Measurements from ENCODE around the gene RAP1GAP2. TPM values are rescaled to one million over a fixed set of nuclear protein-coding genes. Genes with fewer than 3 reads are reported as not detected.

The RAP1GAP2 gene
- polyA plus RNA-seq, 1 donor from 2014 or later = 3.9 TPM

DNA sequence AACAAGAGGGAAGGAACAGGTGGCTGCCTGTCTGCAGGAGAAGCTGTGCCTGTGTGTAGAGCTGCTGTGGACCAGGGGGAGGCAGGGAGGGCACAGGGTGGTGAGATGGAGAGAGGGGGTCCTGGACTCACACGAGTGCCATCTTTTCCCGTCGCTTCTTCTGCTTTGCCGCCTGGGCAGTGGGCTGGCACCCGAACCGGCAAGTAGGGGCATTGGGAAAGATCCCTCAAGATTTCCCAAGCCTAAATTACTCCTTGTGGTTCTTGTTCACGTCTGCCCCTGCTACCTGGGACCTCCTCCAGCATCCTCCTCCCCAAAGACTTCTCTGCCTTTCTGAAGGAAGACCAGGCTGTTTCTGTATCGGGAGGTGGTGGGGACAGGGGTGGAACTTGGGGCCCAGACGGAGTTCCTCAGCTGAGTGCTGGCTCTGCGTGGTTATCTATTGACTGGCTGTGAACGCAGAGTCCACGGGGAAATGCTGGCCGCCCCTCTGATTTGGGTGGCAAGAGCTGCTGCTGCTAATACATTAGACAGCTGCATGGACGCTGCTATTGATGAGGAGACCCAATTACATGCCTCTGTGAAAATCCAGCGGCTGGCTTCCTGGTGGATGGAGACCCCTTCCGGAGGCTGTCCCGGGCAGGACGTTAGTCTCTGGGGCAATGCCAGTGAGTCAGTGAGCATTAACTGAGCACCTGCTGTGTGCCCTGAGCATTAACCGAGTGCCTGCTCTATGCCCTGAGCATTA lies 152.7 kb downstream of the RAP1GAP2 start:
- Mint-ChIP-seq H3K9me3 (no peaks in the 10 kb centered on the region), H3K36me3 (peaks cover 8% of the 10 kb centered on the region), H3K4me1 (peaks cover 0 to 8% (median 5%) of the 10 kb centered on the region in 3 donors), H3K27me3 (no peaks in the 10 kb centered on the region), H3K27ac (peak overlapping the region in 1 of 3 donors; percentile 31), H3K4me3 (no peak overlapping the region)

DNA sequence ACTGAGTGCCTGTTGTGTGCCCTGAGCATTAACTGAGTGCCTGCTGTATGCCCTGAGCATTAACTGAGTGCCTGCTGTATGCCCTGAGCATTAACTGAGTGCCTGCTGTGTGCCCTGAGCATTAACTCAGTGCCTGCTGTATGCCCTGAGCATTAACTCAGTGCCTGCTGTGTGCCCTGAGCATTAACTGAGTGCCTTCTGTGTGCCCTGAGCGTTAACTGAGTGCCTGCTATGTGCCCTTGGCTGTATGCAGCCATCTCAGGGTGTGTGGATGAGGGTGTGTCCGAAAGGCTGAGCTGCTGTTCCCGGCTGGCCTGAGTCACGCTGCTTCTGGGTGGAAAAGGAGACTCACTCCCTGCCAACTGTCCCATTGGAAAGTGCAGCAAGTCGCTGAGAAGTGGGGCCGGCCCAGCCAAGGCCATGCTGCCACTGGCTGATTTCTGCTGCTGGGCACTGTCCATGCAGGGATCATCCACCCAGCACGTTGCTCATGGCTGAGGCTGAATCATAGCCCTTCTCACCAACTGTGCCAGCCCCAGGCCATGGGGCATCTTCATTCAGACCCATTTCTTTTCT lies 153.3 kb downstream of the RAP1GAP2 start:
- Mint-ChIP-seq H3K36me3 (peaks cover 8% of the 10 kb centered on the region), H3K27ac (peak overlapping the region in 1 of 3 donors; percentile 31), H3K4me3 (no peak overlapping the region), H3K9me3 (no peaks in the 10 kb centered on the region), H3K27me3 (no peaks in the 10 kb centered on the region), H3K4me1 (peaks cover 0 to 8% (median 5%) of the 10 kb centered on the region in 3 donors)

- Mint-ChIP-seq H3K9me3 (no peaks in the 10 kb centered on the region), H3K36me3 (peaks cover 6% of the 10 kb centered on the region), H3K4me1 (peaks cover 11 to 15% (median 14%) of the 10 kb centered on the region in 3 donors), H3K27me3 (peaks cover 5% of the 10 kb centered on the region), H3K27ac (no peak overlapping the region), H3K4me3 (no peak overlapping the region)
Observed at GRCh38 chr17:2950846-2951245, 154.6 kb downstream of the RAP1GAP2 start.

DNA sequence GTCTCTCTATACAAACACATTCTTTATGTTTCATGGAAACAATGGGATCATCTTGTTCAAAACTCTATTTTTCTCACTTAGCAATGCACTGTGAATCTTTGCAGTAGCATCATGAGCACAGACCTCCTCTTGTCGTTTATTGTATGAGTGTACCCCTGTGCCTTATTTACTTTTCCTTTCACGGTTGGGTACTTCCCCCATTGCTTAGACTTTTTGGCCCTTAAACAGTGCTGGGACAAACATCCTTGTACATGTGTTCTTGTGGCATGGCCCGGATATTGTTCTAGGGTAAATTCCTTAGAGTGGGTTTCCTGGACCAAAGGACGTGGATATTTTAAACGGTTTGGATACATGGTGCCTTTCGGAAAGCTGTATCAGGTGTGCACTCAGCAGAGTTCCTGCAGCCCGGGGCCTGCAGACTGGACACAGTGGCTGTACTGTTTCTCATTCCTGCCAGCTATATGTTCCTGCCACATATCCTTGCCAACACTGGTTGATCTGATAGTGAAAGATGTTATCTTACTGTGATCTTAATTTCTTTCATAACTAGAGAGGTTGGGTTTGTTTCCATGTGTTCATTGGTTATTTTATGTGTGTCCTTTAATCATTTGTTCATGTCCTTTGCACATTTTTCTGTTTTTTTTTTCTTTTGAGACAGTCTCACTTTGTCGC lies 156.1 kb downstream of the RAP1GAP2 start:
- H3K4me1 Mint-ChIP-seq = peaks cover 13 to 19% (median 16%) of the 10 kb centered on the region in 3 donors

GRCh38 chr17:2954898-2955445 lies 158.7 kb downstream of the RAP1GAP2 start:
- Mint-ChIP-seq H3K4me1 (peaks cover 13 to 19% (median 13%) of the 10 kb centered on the region in 3 donors), H3K27ac (no peak overlapping the region), H3K9me3 (no peaks in the 10 kb centered on the region), H3K4me3 (peak overlapping the region in 2 of 4 donors; percentile 52 to 63), H3K36me3 (peaks cover 5% of the 10 kb centered on the region), H3K27me3 (peaks cover 6% of the 10 kb centered on the region)

More for the DNA sequence above, 156.1 kb downstream of the RAP1GAP2 start:
- Mint-ChIP-seq H3K36me3 (peaks cover 6% of the 10 kb centered on the region), H3K27me3 (peaks cover 6% of the 10 kb centered on the region), H3K4me3 (no peak overlapping the region), H3K9me3 (no peaks in the 10 kb centered on the region), H3K27ac (no peak overlapping the region)

DNA sequence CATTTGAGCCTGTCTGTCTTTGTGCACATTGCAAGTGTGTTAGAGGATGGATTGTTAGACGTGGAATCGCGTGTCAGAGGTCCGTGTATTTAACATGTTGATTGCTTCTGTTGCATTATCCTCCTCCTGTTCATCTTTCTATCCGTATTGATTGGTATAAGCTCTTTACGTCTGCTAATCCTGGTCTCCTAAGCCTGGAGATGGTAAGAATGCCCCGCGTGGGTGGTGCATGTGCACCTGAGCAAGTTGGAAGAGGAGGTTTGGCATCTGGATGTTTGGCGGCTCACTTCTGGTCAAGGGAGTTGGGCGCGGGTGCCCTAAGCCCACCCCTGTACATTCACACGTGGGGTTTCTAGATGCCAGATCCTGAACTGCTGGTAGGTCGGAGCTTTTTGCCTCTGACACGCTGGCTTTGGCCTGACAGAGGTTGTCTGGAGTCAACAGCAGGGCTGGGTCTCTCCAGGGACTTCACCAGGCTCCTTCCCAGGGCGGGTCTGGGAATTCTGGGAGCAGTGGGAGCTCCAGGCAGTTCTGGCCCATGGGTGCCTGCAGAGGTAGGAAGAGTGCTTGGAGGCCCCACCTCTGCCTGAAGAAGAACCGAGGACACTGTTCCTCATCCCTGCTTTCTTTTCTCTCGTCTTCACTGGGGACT lies 159.8 kb downstream of the RAP1GAP2 start:
- H3K4me3 Mint-ChIP-seq = peak overlapping the region in 1 of 4 donors; percentile 32
- H3K4me1 Mint-ChIP-seq = peaks cover 13 to 19% (median 13%) of the 10 kb centered on the region in 3 donors
- no peaks in the 10 kb centered on the region for H3K9me3 Mint-ChIP-seq
- H3K36me3 Mint-ChIP-seq = peaks cover 7% of the 10 kb centered on the region
- H3K27ac Mint-ChIP-seq = no peak overlapping the region
- H3K27me3 Mint-ChIP-seq = peaks cover 6% of the 10 kb centered on the region

DNA sequence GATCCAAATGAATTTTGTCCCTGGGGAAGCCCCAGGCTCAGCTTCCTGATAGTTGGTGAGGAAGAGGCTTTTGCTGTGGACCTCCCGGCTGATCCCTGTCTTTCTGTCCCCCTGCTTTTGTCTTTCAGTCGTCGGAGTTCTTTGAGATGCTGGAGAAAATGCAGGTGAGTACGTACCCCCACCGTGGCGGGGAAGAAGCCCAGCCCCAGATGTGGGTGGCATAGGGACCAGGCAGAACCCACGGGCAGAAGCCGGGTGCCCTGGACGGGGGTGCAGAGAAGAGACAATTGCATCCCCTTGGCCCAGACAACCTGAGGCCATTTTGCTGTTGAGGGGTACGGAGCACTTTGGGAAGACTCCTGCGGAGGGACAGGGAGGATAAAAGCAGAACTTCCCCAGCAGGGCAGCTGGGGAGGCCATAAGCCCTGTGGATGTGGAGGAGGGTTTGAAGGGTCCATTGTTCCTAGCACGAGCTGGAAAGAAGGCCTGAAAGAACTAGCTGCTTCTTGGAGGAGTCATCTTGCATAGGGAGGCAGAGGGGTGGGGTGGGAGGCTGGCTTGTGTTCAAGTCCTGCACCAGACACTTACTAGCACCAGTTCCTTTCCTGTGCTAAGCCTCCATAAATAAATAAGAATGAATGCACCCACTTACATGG lies 161.5 kb downstream of the RAP1GAP2 start:
- Mint-ChIP-seq H3K9me3 (no peaks in the 10 kb centered on the region), H3K4me3 (no peak overlapping the region), H3K27ac (no peak overlapping the region)

GRCh38 chr17:2958706-2959222 lies 162.5 kb downstream of the RAP1GAP2 start:
- peaks cover 11 to 15% (median 13%) of the 10 kb centered on the region in 3 donors for H3K4me1 Mint-ChIP-seq
- H3K9me3 Mint-ChIP-seq = no peaks in the 10 kb centered on the region
- peaks cover 6% of the 10 kb centered on the region for H3K27me3 Mint-ChIP-seq
- H3K36me3 Mint-ChIP-seq = peaks cover 5% of the 10 kb centered on the region
- H3K27ac Mint-ChIP-seq = no peak overlapping the region
- peak overlapping the region in 1 of 4 donors; percentile 49 for H3K4me3 Mint-ChIP-seq

More for the DNA sequence above, 161.5 kb downstream of the RAP1GAP2 start:
- Mint-ChIP-seq H3K4me1 (peaks cover 13 to 15% (median 13%) of the 10 kb centered on the region in 3 donors), H3K27me3 (peaks cover 6% of the 10 kb centered on the region), H3K36me3 (peaks cover 7% of the 10 kb centered on the region)

DNA sequence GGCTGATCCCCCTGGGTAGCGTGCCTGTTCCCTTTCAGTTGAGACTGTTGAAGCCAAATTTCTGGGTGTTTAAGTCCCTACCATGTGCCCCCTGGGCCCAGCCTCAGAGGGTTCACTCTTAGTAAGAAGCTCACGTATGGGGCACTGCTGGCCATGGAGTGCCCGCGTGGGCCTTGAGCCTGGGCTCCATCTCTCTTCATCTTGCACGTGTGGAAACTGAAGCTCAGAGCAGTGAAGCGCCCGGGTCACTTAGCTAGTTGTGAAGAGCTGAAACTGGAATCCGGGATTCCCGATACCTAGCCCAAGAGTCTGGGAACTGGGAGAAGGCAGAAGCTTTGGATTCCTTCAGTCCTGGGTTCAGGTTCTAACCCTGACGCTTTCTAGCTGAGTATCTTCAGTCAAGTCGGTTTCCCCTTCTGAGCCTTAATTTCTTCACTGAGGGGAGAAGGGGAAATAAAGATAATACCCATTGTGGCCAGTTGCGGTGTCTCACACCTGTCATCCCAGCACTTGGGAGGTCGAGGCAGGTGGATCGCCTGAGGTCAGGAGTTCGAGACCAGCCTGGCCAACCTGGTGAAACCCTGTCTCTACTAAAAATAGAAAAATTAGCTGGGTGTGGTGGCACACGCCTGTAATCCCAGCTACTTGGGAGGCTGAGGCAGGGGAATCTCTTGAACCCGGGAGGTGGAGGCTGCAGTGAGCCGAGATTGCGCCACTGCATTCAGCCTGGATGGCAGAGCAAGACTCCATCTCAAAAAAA lies 163.3 kb downstream of the RAP1GAP2 start:
- H3K9me3 Mint-ChIP-seq = no peaks in the 10 kb centered on the region
- H3K4me1 Mint-ChIP-seq = peaks cover 11 to 15% (median 13%) of the 10 kb centered on the region in 3 donors
- H3K4me3 Mint-ChIP-seq = no peak overlapping the region
- peaks cover 5% of the 10 kb centered on the region for H3K36me3 Mint-ChIP-seq
- H3K27ac Mint-ChIP-seq = no peak overlapping the region
- peaks cover 6% of the 10 kb centered on the region for H3K27me3 Mint-ChIP-seq

DNA sequence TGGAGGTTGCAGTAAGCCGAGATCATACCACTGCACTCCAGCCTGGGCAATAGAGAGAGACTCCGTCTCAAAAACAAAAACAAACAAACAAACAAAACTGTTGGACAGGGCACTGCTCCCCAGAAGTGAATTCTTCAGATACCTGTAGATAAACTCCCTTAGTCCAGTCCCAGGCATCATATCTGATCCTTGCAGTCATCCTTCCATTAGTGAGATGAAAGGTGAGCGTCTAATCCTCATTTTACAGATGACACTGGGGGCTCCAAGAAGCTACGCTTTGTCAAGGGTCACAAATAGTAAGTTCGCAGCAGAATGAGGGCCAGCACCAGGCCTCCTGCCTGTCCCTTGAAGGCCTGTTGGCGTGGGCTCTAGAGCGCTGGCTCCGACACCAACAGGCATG lies 165.2 kb downstream of the RAP1GAP2 start:
- Mint-ChIP-seq H3K9me3 (no peaks in the 10 kb centered on the region), H3K4me1 (peaks cover 0 to 2% (median 1%) of the 10 kb centered on the region in 3 donors), H3K27me3 (no peaks in the 10 kb centered on the region), H3K36me3 (peaks cover 7% of the 10 kb centered on the region), H3K27ac (no peak overlapping the region), H3K4me3 (no peak overlapping the region)

GRCh38 chr17:2962236-2962635 lies 166.0 kb downstream of the RAP1GAP2 start:
- Mint-ChIP-seq H3K27ac (no peak overlapping the region), H3K36me3 (peaks cover 7% of the 10 kb centered on the region), H3K9me3 (no peaks in the 10 kb centered on the region), H3K4me3 (no peak overlapping the region), H3K4me1 (peaks cover 0 to 2% (median 0%) of the 10 kb centered on the region in 3 donors), H3K27me3 (no peaks in the 10 kb centered on the region)

DNA sequence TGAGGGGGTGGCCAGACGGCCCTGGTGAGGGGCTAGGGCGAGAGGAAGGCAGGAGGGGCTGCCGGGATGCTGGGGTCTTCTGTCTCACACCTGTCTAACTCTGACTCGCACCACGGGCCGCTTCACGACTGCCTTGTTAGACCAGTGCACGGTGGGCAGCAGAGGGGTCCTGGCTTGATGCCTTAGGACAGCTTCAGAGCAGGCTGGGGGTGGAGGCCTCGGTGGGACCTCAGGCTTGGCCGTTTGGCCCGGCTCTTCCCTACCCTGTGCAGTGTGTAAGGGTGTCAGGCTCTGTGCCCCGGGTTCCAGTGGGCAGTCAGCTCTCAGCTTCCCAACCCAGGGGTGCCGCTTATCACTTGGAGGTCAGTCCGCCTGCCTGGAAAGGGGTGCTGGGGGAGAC lies 166.5 kb downstream of the RAP1GAP2 start:
- H3K9me3 Mint-ChIP-seq = no peaks in the 10 kb centered on the region
- peaks cover 0 to 2% (median 0%) of the 10 kb centered on the region in 3 donors for H3K4me1 Mint-ChIP-seq
- no peak overlapping the region for H3K27ac Mint-ChIP-seq
- H3K36me3 Mint-ChIP-seq = peaks cover 7% of the 10 kb centered on the region
- H3K27me3 Mint-ChIP-seq = no peaks in the 10 kb centered on the region
- peak overlapping the region in 1 of 4 donors; percentile 54 for H3K4me3 Mint-ChIP-seq

- Mint-ChIP-seq H3K9me3 (no peaks in the 10 kb centered on the region), H3K27ac (no peak overlapping the region), H3K27me3 (no peaks in the 10 kb centered on the region), H3K4me3 (no peak overlapping the region), H3K4me1 (peaks cover 0 to 2% (median 0%) of the 10 kb centered on the region in 3 donors), H3K36me3 (peaks cover 11% of the 10 kb centered on the region)
Observed at GRCh38 chr17:2963332-2964027, 167.2 kb downstream of the RAP1GAP2 start.
